ENCODE measurements around the gene SYT6.

Gene SYT6, protein sequence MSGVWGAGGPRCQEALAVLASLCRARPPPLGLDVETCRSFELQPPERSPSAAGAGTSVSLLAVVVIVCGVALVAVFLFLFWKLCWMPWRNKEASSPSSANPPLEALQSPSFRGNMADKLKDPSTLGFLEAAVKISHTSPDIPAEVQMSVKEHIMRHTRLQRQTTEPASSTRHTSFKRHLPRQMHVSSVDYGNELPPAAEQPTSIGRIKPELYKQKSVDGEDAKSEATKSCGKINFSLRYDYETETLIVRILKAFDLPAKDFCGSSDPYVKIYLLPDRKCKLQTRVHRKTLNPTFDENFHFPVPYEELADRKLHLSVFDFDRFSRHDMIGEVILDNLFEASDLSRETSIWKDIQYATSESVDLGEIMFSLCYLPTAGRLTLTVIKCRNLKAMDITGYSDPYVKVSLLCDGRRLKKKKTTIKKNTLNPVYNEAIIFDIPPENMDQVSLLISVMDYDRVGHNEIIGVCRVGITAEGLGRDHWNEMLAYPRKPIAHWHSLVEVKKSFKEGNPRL

DNA sequence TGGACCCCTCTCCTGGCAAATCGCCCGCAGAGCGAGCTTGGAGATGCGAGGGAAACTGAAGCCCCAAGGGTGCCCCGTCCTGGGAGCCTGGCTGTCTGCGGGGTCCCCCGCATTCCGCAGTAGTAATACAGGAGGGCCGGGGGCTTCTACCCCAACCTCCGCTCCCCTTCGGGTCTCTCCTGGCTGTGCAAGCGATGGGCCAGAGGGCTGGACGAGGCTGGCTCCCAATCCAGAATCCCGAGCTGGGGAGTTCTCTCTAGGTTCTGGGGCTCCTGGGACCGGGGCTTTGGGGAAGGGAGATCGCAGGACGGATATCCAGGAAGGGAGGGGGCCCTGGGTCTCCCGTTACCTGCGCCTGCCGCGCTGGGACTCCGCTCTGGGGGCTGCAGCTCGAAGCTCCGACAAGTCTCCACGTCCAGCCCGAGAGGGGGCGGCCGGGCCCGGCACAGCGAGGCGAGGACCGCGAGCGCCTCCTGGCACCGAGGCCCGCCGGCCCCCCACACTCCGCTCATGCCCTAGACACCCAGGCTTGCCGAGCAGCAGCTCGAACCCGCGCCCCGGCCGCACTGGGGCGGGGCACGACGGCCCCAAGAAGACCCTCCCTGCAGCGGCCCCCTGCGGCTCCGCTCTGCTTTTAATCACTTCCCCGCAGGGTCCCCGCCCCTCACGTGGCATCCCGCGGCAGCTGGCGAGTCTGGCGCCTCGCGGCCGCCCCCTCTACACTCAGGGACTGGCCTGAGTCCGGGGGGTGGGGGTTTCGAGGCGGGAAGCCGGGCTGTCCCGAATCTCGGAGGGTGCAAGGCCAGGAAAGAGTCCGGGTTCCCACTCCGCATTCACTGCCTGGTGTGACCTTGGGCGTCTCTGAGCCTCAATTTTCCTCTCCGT lies at the start of gene SYT6:
Gene SYT6, minus strand, starts transcription at position 609 of the 885 bp plus-strand sequence. Its CDS starts 97 bp downstream, at position 512.
- no peak for DNase-seq

DNA sequence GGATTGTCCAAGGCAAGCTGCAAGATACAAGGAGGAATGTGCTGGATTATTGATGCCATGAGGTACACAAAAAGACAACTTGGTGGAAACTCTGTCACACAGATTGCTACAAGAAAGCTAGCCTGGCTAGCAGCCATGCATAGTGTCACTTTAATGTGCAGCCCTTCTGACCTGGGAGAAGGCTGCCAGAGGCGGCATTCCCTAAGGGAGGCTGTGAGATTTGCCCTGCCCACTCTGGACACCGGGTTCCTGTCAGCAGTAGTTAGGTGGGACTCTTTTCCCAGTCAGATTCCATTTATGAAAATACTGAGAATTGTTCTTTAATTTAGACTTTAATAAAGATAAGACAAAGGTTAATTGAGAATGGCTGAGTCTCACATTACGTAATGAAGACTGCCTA lies 47.8 kb upstream of the SYT6 start:
- DNase-seq, result no peak

DNA sequence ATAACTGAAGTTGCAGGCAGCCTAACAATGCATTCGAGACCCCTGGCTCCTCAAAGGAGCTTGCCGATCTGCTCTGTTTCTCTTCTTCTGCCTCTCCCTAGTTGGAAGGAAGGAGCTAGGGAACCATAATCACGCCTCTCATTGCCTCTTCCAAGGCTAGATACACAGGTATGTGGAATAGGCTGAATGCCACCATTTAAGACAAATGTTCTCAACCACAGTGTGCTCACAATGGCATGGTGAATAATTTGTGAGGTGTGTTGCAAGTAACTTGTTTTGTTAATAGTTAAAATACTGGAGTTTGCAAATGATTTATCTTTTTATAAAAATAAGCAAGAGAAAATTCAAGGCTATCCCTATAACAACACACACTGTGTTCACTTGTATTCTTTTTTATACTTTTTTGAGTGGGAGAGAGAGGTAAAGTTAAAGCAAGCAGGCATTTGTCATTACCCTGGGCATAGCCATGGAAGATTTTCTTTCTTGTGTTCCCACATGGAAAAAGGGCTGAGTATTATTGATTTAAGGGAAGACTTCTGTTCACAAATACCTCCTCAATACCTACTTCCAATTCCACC lies 45.4 kb upstream of the SYT6 start:
- DNase-seq, result no peak

DNA sequence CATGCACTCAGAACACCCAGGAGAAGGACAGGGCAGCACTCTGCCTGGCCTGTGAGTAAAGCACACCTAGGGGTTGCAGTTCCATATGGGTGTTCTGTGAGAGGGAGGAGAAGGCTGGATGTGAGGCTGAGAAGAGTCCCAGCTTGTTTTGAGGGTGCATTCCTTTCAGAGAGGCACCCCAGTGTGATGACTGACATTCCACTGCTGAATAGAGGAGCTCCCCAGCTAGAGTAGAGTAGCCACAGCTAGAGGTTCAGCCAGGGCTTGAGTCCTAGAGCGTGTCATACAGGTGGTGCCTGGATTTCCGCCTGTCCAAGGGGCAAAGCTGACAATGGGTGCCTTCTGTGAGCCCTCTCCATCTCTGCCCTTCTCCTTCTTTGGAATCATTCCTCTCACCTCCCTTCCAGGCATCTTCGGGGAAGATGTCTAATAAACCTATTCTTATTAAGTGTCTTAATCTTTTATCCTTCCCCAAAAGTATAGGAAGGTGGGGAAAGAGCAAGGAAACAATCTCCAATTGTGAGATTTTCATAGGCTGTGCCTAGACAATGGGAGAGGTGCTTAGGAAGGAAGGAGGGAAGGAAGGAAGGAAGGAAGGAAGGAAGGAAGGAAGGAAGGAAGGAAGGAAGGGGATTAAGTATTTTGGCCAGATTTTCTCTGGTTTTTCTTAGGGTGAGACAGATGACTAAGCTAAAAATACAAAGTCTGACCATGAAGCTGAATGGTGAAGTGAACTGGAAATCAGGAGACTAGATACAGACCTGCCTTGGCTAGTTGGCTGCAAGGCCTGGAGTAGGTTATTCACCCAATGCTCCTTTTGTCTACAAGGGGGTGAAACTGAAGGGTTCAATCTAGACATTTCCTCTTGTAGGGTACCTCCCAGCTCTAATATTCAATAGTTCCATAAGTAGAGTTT lies 43.6 kb upstream of the SYT6 start:
- DNase-seq, result no peak

DNA sequence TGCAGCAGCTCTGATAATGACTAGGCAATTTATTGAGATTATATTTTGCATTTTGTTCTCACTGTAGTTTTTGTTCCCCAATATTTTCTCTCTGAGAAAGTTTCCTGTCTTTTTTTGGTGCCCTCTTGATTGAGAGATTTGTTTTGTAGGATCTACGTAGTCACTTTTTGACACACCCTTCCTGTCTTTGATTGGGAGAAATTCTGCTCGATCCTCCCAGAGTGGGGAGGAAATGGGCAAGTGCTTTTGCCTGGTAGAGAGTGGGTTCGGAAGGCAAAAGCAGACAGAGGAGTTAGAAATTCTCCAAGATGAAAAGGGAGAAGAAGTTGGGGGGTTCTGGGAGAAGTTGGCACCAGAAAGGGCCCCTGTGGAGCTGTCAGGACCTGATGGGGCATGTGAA lies 42.1 kb upstream of the SYT6 start:
- no peak for DNase-seq

DNA sequence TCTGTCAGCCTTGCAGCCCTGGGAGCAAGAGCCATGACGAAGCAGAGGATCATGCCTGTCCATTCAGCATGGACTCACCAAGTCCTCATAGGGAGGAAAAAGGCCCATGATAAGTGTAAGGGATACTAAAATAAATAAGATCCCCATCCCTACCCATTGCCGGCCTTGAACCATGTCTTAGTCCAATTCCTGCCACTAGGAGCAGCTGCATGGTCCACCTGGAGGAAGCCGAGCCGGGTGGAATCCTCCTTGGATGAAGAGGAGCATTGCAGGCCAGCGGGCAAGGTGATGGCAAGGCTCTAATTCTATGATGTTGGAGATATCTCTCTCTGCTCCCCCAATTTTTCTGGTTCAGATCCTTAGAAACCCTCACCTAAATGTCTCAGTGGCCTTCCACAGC lies 38.7 kb upstream of the SYT6 start:
- no peak for DNase-seq

DNA sequence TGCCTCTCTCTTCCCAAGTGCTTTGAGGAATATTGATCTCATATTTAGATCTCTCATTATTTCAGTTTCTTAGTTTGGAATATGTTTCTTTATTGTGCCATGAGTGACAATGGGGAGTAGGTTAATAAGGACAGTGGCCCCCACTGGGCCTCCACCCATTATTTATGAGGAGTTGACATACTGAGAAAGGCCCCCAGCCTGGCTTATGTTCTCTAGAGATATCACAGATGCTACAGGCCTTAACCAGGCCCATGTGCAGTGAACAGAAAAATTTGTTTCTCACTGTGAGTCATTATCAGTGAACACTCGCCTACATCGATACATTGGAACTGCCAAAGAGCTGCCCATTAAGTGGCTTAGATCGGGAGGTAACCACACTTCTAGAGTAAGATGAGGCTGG lies 35.7 kb upstream of the SYT6 start:
- DNase-seq, result no peak

DNA sequence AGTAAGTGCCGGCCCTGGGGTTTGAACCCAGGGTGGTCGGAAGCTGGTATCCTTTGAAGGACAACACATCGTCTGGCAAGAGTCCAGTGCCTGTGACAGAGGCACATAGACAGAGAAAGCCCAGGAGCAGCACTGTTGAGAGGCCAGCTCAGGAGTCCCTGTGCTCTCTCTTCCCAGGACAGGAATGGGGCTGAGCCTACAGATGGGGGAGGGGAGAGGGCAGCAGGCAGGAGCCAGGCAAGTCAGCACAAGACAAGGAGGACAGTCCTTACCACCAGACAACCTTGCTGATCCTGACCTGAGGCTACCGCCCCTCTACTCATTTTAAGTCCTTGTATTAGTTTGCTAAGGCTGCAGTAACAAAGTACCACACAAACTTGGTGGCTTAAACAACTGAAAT lies 27.7 kb upstream of the SYT6 start:
- no peak for DNase-seq

DNA sequence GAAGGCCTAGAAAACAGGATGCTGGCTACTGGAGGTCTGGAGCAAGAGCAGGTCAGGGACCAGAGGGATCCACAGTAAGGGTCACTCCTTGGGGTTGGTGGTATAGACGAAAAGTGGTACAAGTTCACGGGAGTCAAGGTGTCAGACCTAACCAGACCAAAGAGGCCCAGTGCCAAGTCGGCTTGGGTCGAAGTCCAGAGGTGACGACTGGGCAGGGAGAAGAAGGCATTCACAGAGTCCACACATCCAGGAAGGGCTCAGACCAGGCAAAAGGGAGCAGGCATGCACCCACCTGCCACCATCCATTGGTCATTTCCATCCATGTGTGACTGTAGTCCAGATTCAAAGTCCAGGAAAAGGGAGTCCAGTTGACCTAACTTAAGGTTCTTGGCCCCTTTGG lies 27.1 kb upstream of the SYT6 start:
- DNase-seq, result no peak

DNA sequence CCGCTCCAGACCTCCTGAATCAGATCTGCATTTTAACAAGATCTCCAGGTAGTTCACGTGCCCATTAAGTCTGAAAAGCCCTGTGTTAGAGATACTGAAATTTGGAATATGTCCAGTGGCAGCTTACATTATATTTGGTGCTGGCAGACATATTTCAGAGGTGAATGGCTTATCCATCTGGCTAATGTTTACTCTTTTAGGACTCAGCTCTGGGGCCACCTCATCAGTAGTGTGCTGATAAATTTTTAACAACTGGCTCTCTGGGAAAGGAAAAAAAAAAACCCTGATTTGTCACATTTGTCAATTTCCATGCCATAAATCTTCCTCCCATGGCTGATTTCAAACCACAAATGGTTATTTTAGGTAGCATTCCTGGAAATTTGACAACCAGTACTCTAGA lies 25.3 kb upstream of the SYT6 start:
- no peak for DNase-seq

DNA sequence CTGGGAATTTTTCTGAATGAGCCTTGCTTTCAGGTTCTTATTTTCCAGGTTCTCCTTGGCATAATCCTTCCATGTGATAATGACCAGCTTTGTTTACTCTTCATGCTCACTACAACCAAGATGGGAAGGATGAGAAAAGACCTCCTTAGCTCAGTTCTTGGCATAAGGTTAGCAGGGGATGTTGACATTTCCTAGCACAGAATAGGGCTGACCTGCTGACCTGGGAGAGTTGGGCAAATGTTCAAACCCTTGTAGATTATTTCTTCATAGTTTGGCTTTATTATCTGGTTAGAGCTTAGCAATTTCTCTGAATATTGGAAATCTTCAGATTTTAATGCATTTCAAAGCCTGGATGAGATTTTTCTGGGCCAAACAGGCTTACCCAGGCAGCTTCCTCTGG lies 23.6 kb upstream of the SYT6 start:
- DNase-seq, result no peak

DNA sequence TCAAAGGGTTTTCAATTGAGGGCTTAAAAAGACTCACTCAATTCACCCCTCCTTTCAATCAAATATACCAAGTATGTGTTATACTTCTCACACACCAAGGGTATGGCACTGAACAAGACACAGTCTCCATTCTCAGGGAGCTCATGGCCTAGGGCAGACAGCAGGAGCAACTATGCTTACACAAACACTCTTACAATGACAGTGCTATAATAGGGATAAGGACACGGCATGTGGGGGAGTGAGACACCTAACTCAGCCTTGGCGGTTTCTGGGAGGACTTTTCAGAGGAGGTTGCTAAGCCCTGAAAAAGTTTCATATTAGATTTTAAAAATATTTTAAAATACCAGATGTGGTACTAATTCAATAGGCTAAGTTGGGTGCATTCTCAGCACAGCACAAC lies 22.7 kb upstream of the SYT6 start:
- DNase-seq, result no peak

DNA sequence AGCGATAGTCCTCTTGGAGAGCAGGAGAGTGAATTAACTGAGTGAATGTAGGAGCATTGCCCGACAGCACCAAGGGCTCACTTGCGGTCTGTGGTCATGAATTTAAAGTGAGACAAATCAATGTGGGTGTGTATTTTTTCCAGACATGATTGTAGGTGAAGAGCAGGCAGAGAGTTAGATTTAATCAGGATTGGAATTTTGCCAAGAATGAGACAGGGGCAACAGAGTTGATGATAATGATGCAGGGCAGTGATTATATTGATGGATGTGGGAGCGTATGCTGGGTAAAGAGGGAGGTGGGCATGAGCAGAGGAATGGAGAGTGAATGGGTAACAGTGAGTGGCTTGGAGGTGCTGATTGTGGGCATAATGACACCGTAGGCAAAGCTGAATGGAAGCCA lies 20.0 kb upstream of the SYT6 start:
- no peak for DNase-seq

DNA sequence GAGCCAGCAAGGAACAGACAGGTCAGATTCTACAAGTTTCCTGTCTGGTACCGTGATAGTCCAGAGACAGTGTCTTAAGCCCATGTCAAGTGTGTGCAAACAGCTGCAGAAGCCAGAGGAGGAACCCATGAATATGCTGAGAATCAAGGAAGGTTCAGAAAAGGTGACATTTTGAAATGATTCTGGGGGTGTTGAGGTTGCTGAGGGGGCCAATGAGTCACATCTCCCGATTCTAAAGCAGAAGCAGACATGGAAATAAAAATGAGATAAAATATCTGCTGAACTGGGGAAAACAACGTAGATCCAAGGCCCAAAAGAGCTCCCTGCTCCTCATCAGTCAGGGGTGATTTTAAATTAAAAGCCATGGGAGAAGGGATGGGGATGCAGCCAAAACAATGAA lies 15.8 kb upstream of the SYT6 start:
- no peak for DNase-seq

DNA sequence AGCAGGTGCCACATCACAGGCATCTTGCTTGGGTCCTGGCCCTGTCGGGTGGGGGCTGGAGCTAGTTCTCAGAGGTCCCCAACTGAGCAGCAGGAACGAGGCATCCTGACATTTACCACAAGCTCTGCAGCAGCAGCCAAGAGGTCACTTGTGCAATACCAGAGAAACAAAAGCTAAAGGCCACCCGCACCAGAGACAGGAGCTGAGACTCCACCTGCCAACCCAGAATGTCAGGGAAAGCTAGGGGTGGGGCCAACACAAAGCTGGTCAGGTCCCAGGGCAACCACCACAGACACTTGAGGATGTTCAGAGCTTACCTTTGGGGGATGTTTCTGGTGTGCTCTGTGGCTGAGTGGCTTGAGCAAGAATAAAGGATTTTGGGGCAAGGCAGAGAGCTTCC lies 13.6 kb upstream of the SYT6 start:
- no peak for DNase-seq

DNA sequence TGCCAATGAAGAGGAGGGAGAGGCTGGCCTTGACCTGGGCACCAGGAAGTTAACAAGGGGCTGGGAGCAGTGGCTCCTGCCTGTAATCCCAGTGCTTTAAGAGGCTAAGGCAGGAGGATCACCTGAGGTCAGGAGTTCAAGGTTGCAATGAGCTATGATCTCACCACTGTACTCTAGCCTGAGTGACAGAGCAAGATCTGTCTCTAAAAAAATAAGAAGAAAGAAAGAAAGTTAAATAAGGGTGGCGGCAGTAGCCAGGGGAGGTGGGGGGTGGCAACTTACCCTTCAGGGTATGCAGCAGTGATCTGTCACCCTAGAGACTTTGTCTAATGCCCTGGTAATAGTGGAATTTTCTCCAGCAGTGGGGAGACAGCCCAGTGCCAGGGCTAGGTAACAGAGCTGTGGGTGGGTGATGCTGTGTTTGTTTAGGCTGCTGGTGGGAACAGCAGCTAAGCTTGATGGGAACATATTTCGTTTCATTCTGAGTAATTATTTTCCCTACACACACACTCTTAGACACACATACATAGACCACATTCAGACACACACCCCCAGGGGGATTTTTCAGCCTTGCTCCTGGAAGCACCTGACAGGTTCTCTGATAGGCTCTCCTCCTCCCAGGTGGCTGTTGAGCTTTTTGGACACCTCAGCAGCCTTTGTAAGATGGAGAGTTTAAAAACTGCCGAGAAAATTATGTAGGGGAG lies 11.3 kb upstream of the SYT6 start:
- DNase-seq, result no peak

DNA sequence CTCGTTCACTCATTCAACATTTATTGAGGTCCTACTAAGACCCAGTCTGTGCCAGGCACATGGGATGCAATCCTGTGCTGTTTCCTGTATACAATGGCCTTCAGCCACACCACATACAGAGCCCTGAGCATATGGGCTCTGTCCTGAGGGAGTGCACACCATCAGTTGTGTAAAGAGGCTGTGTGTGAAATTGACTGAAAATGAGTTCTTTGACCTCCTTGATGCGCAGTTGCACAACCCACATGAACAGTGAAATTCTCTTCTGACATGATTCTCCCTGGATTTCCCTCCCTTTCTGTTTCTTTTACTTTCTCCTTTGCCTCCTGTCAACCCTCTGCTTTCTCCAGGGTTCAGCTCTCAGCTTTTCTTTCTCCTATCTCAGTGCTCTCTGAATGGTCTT lies 6.3 kb upstream of the SYT6 start:
- DNase-seq, result no peak

DNA sequence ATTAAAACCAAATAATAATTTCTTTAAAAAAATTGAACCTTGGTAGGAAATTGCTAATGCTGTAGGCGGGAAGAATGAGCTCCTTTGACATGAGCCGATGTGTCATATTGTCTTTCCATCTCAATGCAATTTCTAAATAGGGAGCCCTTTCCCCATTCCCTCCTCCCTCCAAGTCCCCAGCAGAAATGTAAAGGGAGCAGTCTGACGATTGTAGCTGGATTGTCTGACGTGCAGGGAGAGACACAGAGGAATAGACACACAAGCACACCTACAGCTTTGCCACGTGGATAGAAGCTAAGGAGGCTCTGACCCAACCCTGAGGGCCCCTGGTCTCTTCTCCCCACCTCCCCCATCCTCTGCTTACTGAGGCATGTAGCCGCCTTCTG lies 3.6 kb upstream of the SYT6 start:
- DNase-seq, result no peak

DNA sequence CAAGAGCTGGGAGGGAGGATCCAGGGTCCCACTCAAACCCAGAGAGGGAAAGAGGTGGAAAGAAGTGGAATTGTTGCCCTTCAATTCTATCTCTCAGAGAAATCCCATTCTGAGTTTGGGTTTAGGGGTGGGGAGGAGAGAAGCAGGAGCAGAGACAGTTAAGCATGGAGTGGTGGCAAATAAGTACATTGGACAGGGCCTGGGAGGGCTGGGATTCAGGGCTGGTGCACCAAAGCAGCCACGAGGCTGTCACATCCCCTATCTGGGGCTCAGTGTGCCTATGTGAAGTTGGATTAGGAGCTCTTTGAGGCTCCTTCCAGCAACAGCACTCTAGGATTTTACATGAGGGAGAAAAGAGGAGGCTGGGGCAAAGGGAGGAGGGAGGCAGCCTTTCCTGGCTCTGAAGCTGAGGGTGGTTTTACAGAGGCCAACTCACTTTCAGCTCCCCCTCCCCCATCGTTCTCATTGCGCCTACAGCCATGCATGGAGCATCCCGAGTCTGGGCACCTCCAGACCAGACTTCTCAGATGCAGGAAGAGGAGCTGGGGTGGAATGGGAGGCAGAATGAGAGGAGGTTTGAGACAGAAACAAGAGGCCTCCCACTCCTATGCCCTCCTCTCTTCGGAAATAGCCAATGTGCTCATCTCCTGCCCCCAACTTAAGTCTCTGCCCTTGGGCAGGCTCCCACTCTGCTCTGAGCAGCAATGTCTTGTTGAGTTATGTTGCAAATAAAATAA lies 3.0 kb upstream of the SYT6 start:
- no peak for DNase-seq

DNA sequence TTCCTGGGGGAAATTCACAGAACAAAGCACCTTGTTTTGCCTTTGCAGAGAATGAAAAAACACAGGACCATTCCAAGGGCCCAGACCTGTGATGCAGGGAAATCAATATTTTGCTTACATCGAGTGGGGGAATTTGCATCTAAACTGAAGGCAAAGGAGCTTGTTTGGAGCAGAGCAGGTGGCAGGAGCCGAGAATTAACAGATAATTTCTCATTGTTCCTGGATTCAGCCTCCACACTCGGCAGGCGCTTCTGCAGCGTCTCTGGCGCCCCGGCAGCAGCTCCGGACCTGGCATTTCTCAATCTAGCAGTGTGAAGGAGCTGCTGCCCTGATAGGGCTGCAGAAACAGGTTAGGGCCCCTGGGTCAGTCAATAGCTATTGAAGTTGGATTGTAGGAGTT lies 2.0 kb upstream of the SYT6 start:
- DNase-seq, result no peak

DNA sequence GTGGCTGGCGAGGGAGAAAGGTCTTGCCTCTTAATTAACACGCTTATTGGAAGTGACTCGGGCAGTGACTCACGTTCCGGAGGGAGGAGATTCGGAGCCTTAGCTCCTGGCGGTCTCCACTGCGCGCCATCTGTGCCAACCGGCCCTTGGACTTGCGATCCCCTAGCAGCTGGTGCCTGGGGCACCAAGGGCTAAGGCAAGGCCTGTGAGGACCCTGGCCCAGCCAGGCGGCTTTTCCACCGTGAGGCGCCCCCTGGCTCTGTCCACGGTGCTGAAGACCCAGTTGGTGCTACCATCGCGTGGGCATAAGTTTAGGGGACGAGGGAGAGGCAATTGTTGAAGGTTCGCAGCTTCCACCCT lies 1.3 kb upstream of the SYT6 start:
- no peak for DNase-seq

Measured in NCI-H2029 (cell line).